Muscle of leg (tissue), 11 donors: ENCODE results near the gene TPSAB1. TPM values are rescaled to one million over a fixed set of nuclear protein-coding genes. Genes with fewer than 3 reads are reported as not detected.
"Not testable (repeated sequence)": the region's sequence is repeated elsewhere in the genome, so short reads cannot be mapped to it uniquely, and the experiment has no call there.

ENCODE experiments used
- DNase-seq: peaks from one replicate; pipeline ENCODE4 v3.0.0; 2013
- H3K27ac ChIP-seq: one replicate; pipeline ENCODE4 v1.5.1; 2013; ENCODE audit warnings: mild to moderate bottlenecking, low read length, control low read depth
- H3K27me3 ChIP-seq: one replicate; pipeline ENCODE4 v1.6.1; 2013; ENCODE audit warnings: low read length; ENCODE audit not compliant: control insufficient read depth, insufficient read depth
- H3K36me3 ChIP-seq: one replicate; pipeline ENCODE4 v1.6.1; 2013; ENCODE audit warnings: low read length; ENCODE audit not compliant: control insufficient read depth, insufficient read depth
- H3K4me1 ChIP-seq: one replicate; pipeline ENCODE4 v1.6.1; 2013; ENCODE audit warnings: low read length; ENCODE audit not compliant: control insufficient read depth, insufficient read depth
- H3K4me3 ChIP-seq: one replicate; pipeline ENCODE4 v1.5.1; 2013; ENCODE audit warnings: low read length, control low read depth
- H3K9me3 ChIP-seq: replicated peaks from 2 replicates; pipeline ENCODE4 v1.6.1; 2013; ENCODE audit warnings: low read depth, low read length; ENCODE audit not compliant: control insufficient read depth
- WGBS: methylation state at CpG from one replicate; pipeline ENCODE4 v1.1.5; 2013; ENCODE audit warnings: missing lambda C conversion rate; ENCODE audit not compliant: insufficient coverage; 5-methylcytosine and 5-hydroxymethylcytosine counted together
- polyA plus RNA-seq, 8 donors: library from polyadenylated mRNA; unstranded; fragments of 120-200 nt; gene quantifications; one replicate each; pipeline versions ENCODE4 v1.2.1 to v1.2.3, GENCODE V29; 2013; ENCODE audit warnings: inconsistent platforms in 1 of 8, low replicate concordance in 1 of 8; ENCODE audit not compliant: insufficient read length in 8 of 8, insufficient read depth in 1 of 8
- total RNA-seq: library from RNA; stranded (reverse); fragments of 120-200 nt; gene quantifications from one replicate; pipeline ENCODE4 v1.2.4, GENCODE V29; 2013

TPSAB1 gene
- total and polyA plus RNA-seq, 9 donors, result 0.53 to 3.8 (median 1.7) TPM

DNA sequence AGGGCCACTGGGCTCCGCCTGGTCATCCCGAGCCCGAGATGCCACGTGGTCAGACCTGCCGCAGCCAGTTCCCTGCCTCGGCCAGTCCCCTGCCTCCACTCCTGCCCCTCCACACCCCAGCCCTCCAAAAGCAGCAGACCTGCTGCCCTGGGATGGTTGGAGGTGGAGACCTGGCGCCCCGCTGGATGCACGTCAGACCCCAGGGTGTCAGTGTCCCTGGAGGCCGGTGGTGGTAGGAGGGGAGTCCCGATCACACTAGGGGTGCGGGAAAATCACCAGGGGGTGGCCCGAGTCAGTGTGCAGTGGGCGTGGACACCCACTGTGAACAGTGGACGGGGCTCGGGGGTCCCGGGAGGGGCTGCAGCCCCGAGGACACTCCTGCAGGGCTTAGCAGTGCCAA lies 42.3 kb upstream of the TPSAB1 start:
- Histone ChIP-seq H3K9me3 (no peaks in the 10 kb centered on the region), H3K36me3 (peaks cover 10% of the 10 kb centered on the region), H3K4me3 (no peak overlapping the region), H3K4me1 (peaks cover 4% of the 10 kb centered on the region), H3K27ac (no peak overlapping the region), H3K27me3 (no peaks in the 10 kb centered on the region)
- 79% methylated on average over 12 of the region's 18 CpGs for WGBS
- no peak for DNase-seq

GRCh38 chr16:1198671-1199346 lies 41.7 kb upstream of the TPSAB1 start:
- not testable (repeated sequence) for H3K9me3 ChIP-seq, H3K4me3 ChIP-seq, H3K27ac ChIP-seq, H3K4me1 ChIP-seq, H3K27me3 ChIP-seq, DNase-seq
- H3K36me3 ChIP-seq, result peaks cover 14% of the 10 kb centered on the region
- WGBS, result 88% methylated on average over 21 of the region's 44 CpGs

GRCh38 chr16:1199347-1200013 lies 41.0 kb upstream of the TPSAB1 start:
- Histone ChIP-seq H3K4me1 (peaks cover under 1% of the 10 kb centered on the region), H3K27me3 (no peaks in the 10 kb centered on the region), H3K4me3 (no peak overlapping the region), H3K9me3 (no peaks in the 10 kb centered on the region), H3K27ac (no peak overlapping the region), H3K36me3 (peaks cover 14% of the 10 kb centered on the region)
- DNase-seq, result no peak
- 87% methylated on average over 8 of the region's 19 CpGs for WGBS

DNA sequence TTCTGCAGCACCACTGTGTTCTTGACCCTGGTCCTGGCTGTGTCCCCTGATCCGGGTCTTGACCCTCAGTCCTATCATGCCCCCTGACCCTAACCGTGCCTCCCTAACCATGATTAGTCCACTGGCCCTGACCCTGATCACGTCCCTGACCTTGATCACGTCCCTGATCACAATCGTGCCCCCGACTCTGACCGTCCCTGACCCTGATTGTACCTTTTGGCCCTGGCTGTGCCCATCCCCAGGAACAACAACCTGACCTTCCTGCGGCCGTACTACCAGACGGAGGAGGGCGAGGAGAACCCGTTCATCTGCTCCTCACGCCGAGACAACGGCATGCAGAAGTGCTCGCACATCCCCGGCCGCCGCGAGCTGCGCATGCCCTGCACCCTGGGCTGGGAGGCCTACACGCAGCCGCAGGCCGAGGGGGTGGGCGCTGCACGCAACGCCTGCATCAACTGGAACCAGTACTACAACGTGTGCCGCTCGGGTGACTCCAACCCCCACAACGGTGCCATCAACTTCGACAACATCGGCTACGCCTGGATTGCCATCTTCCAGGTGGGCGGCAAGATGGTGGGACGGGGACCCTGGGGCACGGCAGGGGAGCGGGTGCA lies 40.4 kb upstream of the TPSAB1 start:
- 90% methylated on average over 38 of the region's 38 CpGs for WGBS

DNA sequence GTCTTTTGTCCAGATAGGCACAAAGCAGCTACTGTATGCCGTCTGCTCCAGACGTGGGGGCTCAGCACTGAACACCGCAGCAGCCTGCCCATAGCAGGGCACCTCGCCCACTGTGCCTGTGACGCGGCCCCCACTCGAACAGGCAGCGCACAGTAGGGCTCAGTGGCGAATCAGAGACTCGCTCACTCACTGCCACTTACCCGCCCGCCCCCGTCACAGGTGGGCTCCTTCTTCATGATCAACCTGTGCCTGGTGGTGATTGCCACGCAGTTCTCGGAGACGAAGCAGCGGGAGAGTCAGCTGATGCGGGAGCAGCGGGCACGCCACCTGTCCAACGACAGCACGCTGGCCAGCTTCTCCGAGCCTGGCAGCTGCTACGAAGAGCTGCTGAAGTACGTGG lies 39.1 kb upstream of the TPSAB1 start:
- peaks cover 17% of the 10 kb centered on the region for H3K36me3 ChIP-seq

More for the DNA sequence above, 40.4 kb upstream of the TPSAB1 start:
- peaks cover 14% of the 10 kb centered on the region for H3K36me3 ChIP-seq
- H3K9me3 ChIP-seq, result no peaks in the 10 kb centered on the region
- no peak overlapping the region for H3K27ac ChIP-seq
- H3K27me3 ChIP-seq, result no peaks in the 10 kb centered on the region
- H3K4me1 ChIP-seq, result no peaks in the 10 kb centered on the region
- no peak overlapping the region for H3K4me3 ChIP-seq
- DNase-seq, result no peak

GRCh38 chr16:1202274-1202673 lies 38.2 kb upstream of the TPSAB1 start:
- Histone ChIP-seq H3K9me3 (no peaks in the 10 kb centered on the region), H3K27ac (no peak overlapping the region), H3K27me3 (no peaks in the 10 kb centered on the region), H3K4me3 (no peak overlapping the region), H3K36me3 (peaks cover 17% of the 10 kb centered on the region), H3K4me1 (no peaks in the 10 kb centered on the region)
- no peak for DNase-seq
- 94% methylated on average over 14 of the region's 18 CpGs for WGBS

More for the DNA sequence above, 39.1 kb upstream of the TPSAB1 start:
- H3K4me1 ChIP-seq, result no peaks in the 10 kb centered on the region
- no peaks in the 10 kb centered on the region for H3K9me3 ChIP-seq
- WGBS, result 87% methylated on average over 25 of the region's 25 CpGs
- no peak overlapping the region for H3K27ac ChIP-seq
- no peak overlapping the region for H3K4me3 ChIP-seq
- no peaks in the 10 kb centered on the region for H3K27me3 ChIP-seq
- no peak for DNase-seq

DNA sequence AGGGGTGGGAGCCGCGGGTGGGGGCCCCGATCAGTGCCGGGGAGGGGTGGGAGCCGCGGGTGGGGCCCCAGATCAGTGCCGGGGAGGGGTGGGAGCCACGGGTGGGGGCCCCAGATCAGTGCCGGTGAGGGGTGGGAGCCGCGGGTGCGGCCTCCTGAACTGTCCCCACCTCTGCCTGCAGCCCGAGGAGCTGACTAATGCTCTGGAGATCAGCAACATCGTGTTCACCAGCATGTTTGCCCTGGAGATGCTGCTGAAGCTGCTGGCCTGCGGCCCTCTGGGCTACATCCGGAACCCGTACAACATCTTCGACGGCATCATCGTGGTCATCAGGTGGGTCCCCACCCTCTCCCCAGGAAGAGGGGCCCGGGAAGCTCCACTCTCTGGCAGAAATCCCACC lies 35.6 kb upstream of the TPSAB1 start:
- Histone ChIP-seq H3K9me3 (no peaks in the 10 kb centered on the region), H3K4me1 (no peaks in the 10 kb centered on the region), H3K27me3 (no peaks in the 10 kb centered on the region), H3K27ac (no peak overlapping the region), H3K36me3 (peaks cover 24% of the 10 kb centered on the region), H3K4me3 (no peak overlapping the region)
- WGBS, result 83% methylated on average over 15 of the region's 21 CpGs
- DNase-seq, result no peak

GRCh38 chr16:1206326-1206725 lies 34.2 kb upstream of the TPSAB1 start:
- no peaks in the 10 kb centered on the region for H3K9me3 ChIP-seq
- WGBS, result 64% methylated on average over 9 of the region's 9 CpGs

GRCh38 chr16:1206786-1207185 lies 33.7 kb upstream of the TPSAB1 start:
- Histone ChIP-seq H3K36me3 (peaks cover 28% of the 10 kb centered on the region), H3K27ac (no peak overlapping the region), H3K27me3 (no peaks in the 10 kb centered on the region), H3K9me3 (no peaks in the 10 kb centered on the region), H3K4me3 (no peak overlapping the region), H3K4me1 (no peaks in the 10 kb centered on the region)
- 90% methylated on average over 9 of the region's 16 CpGs for WGBS
- DNase-seq, result no peak

More at GRCh38 chr16:1206326-1206725, 34.2 kb upstream of the TPSAB1 start:
- Histone ChIP-seq H3K27me3 (no peaks in the 10 kb centered on the region), H3K36me3 (peaks cover 25% of the 10 kb centered on the region), H3K4me1 (no peaks in the 10 kb centered on the region), H3K4me3 (no peak overlapping the region), H3K27ac (no peak overlapping the region)
- DNase-seq, result no peak

DNA sequence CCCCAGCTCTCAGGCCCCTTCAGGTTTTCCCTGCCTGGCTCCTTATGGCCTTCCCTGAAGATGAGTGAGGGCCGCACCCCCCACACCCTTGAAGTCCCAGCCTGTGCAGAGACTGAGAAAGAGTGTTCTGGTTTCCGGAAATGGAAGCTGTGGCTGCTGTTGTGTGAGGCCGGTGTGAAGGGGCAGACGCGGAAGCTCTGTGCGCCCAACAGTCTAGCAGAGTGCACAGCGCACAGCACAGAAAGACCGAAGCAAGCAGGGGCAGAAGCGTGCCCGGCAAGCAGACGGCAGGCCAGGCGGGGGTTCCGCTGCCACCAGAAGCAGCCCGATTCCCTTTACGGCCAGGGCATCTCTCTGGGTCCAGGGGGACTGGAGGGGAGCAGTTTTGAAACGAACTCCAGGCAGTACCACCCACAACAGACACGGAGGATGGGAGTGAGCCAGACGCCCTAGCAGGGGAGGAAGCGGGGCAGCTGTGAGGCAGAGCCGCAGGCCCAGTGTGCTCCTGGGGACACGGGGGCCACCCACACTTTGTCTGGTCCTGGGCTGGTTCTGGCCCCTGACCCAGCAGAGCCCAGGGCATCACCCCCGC lies 32.2 kb upstream of the TPSAB1 start:
- Histone ChIP-seq H3K36me3 (peaks cover 16% of the 10 kb centered on the region), H3K4me3 (no peak overlapping the region), H3K27me3 (no peaks in the 10 kb centered on the region), H3K27ac (no peak overlapping the region), H3K9me3 (no peaks in the 10 kb centered on the region), H3K4me1 (no peaks in the 10 kb centered on the region)
- no peak for DNase-seq
- WGBS, result 84% methylated on average over 19 of the region's 22 CpGs
